ENCODE data around the gene DOCK8. TPM values are rescaled to one million over a fixed set of nuclear protein-coding genes. Genes with fewer than 3 reads are reported as not detected.

The DOCK8 gene
- total RNA-seq, 2 experiments from 2014 or later = 270 to 283 TPM

DNA sequence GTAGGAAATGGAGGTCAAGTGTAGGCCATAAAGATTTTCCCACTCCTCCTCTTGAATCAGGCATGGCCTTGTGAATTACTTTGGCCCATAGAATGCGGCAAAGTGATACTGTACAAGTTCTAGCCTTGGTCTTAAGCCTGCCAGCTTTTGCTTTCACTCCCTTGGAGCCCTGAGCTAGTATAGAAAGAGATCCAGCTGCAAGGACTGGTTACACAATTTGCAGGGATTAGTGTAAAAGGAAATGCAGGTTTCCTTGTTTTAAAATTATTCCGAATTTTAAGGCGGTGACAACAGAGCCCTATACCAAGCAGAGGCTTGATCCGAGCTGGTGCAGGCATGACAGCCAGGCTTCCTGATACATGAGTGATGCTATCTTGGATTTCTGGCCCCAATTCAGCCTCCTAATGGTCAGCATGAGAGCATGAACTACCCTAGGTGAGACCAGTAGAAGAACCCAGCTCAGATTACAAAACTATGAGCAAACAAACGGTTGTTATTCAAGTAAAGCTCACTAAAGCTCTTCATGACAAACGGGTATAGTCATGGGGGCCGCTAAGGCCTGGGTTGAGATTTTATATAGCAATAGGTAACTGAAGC lies 257.9 kb downstream of the DOCK8 start:
- peaks cover 33% of the 10 kb centered on the region for H3K4me1 Mint-ChIP-seq
- no peaks in the 10 kb centered on the region for H3K27me3 Mint-ChIP-seq
- ChIA-PET CTCF (interaction anchor here (1.2 to 1.7 kb wide), 2 partner anchors 17 to 35 kb away, joined by 3 read pairs; no protein-coding TSS in a partner anchor), POLR2A (no interaction called here)
- no peaks in the 10 kb centered on the region for H3K36me3 Mint-ChIP-seq (ENCODE audit: low read depth)
- DNase-seq = no peak
- no peaks in the 10 kb centered on the region for H3K9me3 Mint-ChIP-seq
- H3K4me3 Mint-ChIP-seq = no peak overlapping the region
- peak overlapping the region; percentile 5 for H3K27ac Mint-ChIP-seq

DNA sequence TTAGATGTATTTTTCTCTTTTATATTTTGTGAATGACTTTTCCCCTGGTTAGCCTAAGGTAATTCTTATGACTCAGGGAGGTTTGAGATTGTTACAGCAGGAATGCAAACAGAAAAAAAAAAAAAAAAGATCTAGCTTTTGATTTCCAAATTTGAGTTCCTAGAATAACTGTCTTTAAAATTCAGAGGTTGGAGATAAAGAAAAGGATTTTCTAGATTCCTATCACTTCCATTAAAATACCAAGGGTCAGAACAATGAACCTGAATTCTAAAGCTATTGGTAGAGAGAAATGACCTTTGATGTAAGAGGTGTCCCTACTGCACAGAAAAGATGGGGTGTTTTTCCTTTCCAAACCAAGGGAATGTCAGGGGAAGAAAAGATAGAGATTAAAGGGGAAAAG lies 262.5 kb downstream of the DOCK8 start:
- H3K4me3 Mint-ChIP-seq = no peak overlapping the region
- no peak overlapping the region for H3K27ac Mint-ChIP-seq
- H3K27me3 Mint-ChIP-seq = no peaks in the 10 kb centered on the region
- no peak for DNase-seq
- CTCF ChIA-PET = no interaction called here
- POLR2A ChIA-PET = no interaction called here
- no peaks in the 10 kb centered on the region for H3K36me3 Mint-ChIP-seq (ENCODE audit: low read depth)
- no peaks in the 10 kb centered on the region for H3K9me3 Mint-ChIP-seq
- no peaks in the 10 kb centered on the region for H3K4me1 Mint-ChIP-seq

DNA sequence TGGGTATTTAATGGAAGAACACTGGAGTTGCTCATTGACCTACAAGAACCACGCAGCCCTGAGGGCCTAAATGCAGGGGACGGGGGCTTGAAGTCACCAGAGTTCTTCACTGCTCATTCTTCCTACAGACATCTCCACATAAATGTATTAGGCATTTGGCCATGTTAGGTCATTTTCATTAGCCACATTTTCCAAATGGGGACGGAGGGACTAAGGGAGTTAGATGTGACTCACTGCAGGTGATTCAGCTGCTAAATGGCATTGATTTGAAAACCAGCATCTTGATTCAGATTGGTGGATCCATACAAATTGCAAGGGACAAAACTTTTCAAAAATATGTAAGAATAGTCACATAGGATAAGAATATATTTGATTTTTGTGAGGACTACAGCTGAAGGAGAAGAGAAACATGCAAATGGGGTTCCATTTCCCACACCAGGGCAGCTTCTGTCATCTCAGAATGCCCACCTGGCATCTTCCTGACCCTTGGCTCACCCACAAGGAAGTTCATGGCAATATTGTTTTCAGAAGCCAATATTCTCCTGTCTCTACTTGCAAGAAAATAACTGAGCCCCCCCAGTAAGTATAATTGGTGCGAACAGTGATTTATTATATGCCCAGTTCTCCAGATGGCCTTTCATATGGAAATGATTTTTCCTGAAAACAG lies 264.8 kb downstream of the DOCK8 start:
- no peaks in the 10 kb centered on the region for H3K36me3 Mint-ChIP-seq (ENCODE audit: low read depth)
- H3K4me3 Mint-ChIP-seq = no peak overlapping the region
- H3K27me3 Mint-ChIP-seq = peaks cover 2% of the 10 kb centered on the region
- no peaks in the 10 kb centered on the region for H3K9me3 Mint-ChIP-seq
- H3K27ac Mint-ChIP-seq = no peak overlapping the region
- ChIA-PET CTCF (no interaction called here), POLR2A (interaction anchor here (0.6 kb wide), 1 partner anchor 1577 kb away, joined by 3 read pairs; no protein-coding TSS in a partner anchor)
- no peak for DNase-seq
- no peaks in the 10 kb centered on the region for H3K4me1 Mint-ChIP-seq

DNA sequence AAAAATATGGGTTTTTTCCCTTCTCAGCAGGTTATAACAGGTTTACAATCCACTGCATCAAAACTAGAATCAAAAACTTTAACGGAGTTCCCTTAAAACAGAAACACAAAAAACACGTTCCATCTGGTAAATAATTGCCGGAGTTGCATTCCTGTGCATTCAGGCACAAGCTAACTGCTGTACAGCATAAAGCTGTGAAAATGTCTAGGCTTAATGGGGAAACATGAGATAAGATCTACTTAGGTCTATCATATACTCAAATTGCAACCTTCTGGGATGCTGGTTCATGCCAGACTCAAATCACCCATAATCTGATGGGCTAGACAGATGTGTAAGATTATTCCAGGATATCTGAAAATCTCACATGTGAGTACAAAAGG lies 265.3 kb downstream of the DOCK8 start:
- ChIA-PET POLR2A (no interaction called here), CTCF (no interaction called here)
- Mint-ChIP-seq H3K27ac (no peak overlapping the region), H3K9me3 (no peaks in the 10 kb centered on the region), H3K4me3 (no peak overlapping the region), H3K4me1 (no peaks in the 10 kb centered on the region), H3K27me3 (peaks cover 2% of the 10 kb centered on the region), H3K36me3 (ENCODE audit: low read depth) (no peaks in the 10 kb centered on the region)
- DNase-seq = no peak

DNA sequence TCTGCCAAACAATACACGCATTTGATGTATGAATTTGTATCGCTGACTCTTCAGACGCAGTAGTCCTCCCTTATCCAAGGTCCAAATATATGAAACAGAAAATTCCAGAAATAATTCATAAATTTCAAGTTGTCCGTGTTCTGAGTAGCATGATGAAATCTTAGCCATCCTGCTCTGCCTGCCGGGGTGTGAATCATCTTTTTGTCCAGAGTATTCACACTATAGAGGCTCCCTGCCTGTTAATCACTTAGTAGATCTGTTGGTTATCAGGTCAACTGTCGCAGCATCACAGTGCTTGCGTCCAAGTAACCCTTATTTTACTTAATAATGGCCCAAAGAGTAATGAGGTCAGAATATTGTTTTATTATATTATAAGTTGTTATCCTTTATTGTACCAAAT lies 268.1 kb downstream of the DOCK8 start:
- Mint-ChIP-seq H3K4me3 (no peak overlapping the region), H3K27me3 (peaks cover 2% of the 10 kb centered on the region), H3K9me3 (no peaks in the 10 kb centered on the region), H3K4me1 (no peaks in the 10 kb centered on the region), H3K27ac (no peak overlapping the region), H3K36me3 (ENCODE audit: low read depth) (no peaks in the 10 kb centered on the region)
- CTCF ChIA-PET = interaction anchor here (1.5 kb wide), 1 partner anchor 14 kb away, joined by 5 read pairs; no protein-coding TSS in a partner anchor
- POLR2A ChIA-PET = no interaction called here
- no peak for DNase-seq

DNA sequence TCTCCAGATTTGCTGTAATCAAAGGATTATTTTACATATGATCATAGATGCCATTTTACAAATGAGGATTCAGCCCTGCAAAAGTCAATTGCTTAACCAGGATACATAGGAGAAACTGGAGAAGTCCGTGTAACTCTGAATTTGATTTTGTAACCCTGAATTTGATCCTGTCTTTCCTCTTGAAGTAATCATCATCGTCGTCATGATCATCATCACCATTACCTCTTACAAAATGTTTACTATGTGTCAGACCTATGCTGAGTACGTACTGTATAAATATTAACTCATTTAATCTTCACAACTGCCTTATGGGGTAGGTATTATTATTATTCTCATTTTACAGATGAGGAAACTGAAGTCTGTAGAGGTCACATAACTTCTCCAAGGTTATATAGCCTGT lies 271.5 kb downstream of the DOCK8 start:
- H3K27me3 Mint-ChIP-seq = peaks cover 2% of the 10 kb centered on the region
- CTCF ChIA-PET = interaction anchor here (0.6 kb wide), 1 partner anchor 21 kb away, joined by 3 read pairs; no protein-coding TSS in a partner anchor
- no peaks in the 10 kb centered on the region for H3K9me3 Mint-ChIP-seq
- H3K4me1 Mint-ChIP-seq = no peaks in the 10 kb centered on the region
- DNase-seq = no peak
- H3K27ac Mint-ChIP-seq = no peak overlapping the region
- no peaks in the 10 kb centered on the region for H3K36me3 Mint-ChIP-seq (ENCODE audit: low read depth)
- H3K4me3 Mint-ChIP-seq = no peak overlapping the region
- POLR2A ChIA-PET = no interaction called here

DNA sequence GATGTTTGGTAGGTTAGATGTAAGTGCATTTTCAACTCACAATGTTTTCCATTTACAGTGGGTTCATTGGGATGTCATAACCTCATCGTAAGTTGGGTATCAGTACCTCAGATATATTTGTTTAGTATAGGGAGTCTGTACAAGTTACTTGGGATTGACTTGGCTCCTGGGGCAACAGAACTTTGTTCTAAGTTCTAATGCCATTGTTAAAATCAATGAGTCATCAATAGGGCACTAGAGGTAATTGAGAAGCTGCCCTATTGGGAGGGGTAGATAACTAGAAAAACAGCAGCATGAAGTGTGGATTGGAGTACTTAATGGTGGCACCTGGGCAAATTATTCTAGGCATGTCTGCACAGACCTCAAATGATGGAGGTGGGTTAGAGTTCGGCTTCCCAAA lies 272.8 kb downstream of the DOCK8 start:
- Mint-ChIP-seq H3K4me3 (no peak overlapping the region), H3K27me3 (peaks cover 2% of the 10 kb centered on the region), H3K27ac (no peak overlapping the region), H3K4me1 (no peaks in the 10 kb centered on the region), H3K9me3 (no peaks in the 10 kb centered on the region), H3K36me3 (ENCODE audit: low read depth) (no peaks in the 10 kb centered on the region)
- CTCF ChIA-PET = interaction anchor here (1.6 kb wide), 1 partner anchor 22 kb away, joined by 3 read pairs; no protein-coding TSS in a partner anchor
- POLR2A ChIA-PET = no interaction called here
- no peak for DNase-seq

DNA sequence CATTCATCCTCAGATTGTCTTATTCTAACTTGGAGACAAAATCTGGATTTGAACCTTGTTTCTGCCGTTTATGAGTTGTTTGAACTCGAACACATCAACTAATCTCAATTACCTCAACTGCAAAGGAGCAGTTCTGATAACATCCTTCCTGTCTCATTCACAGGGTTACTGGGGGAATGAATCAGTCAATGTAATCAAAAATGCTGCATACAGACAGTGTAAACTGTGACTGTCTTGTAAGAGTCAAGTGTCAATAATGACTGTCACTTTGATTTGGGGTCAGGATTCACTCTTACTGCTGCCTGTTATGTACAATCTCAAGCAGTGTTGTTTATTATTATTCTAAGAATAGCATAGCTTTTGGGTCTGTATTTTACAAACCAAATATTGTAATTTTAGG lies 273.8 kb downstream of the DOCK8 start:
- Mint-ChIP-seq H3K27me3 (peaks cover 2% of the 10 kb centered on the region), H3K4me1 (no peaks in the 10 kb centered on the region), H3K27ac (no peak overlapping the region), H3K9me3 (no peaks in the 10 kb centered on the region), H3K4me3 (no peak overlapping the region), H3K36me3 (ENCODE audit: low read depth) (no peaks in the 10 kb centered on the region)
- ChIA-PET CTCF (interaction anchor here (1.0 kb wide), 1 partner anchor 13 kb away, joined by 3 read pairs; no protein-coding TSS in a partner anchor), POLR2A (no interaction called here)
- DNase-seq = no peak

DNA sequence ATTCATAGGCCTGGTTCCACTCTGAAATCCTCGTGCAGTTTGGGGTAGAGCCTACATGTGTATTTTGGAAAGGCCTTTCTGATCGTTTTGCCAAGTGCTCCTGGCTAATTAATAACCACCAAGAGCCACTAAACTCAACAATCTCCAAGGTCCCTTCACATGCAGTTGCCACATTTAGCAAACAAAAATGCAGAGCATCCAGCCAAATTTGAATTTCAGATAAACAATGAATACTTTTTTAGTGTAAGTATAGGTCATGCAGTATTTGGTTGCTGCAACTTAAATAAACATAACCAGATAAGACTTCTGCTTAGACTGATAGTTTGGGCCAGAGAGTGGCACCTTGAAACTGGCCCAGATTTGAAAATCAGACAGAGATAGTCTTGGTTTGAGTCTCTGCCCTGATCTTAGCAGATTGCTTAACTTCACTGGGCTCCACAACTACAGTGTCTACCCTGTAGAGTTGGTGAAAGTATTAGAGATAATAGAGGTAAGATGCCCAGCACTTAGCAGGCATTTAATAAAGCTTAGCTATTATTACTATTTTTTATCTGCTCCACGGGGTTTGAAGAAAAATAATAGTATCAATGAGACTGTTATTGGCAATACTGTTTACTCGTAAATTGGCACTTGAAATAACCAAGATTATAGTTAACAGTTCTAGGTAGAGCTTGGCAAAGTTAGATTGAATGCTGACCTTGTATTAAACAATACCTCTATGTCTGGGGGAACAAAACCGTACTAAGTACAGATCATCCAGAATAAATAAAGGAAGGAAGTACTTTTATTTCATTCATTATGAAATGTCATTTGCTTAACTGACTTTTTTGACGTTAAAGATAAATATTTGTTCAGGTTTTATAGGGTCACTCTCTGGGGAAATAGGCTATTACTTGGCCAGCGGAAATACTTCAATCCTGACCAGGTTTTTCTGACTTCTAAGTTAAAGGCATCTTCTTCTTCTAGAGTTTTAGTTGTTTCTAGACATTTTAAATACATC lies 274.8 kb downstream of the DOCK8 start:
- Mint-ChIP-seq H3K27me3 (no peaks in the 10 kb centered on the region), H3K4me3 (no peak overlapping the region), H3K27ac (no peak overlapping the region), H3K36me3 (ENCODE audit: low read depth) (no peaks in the 10 kb centered on the region), H3K4me1 (no peaks in the 10 kb centered on the region), H3K9me3 (no peaks in the 10 kb centered on the region)
- ChIA-PET POLR2A (no interaction called here), CTCF (interaction anchor here (1.0 kb wide), 2 partner anchors 12 to 16 kb away, joined by 3 read pairs; no protein-coding TSS in a partner anchor)
- no peak for DNase-seq

DNA sequence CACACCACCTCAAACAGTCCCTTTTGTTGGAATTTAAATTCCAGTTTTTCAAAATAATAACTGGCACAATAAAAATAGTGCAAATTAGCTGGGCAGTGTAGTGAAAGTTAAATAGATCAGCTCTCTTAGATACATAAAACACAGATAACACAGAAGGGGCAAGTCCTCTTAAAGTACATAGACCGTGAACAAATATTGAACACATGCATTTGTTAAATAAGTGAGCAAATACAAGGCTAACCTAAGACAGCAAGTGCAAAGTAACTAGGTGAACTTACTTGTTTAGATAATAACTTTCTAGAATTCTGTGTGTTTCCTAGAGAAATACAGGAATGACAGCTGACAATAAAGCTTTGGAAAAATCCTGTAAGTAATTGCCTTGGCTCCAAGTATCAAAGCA lies 280.1 kb downstream of the DOCK8 start:
- peaks cover 21% of the 10 kb centered on the region for H3K27me3 Mint-ChIP-seq
- DNase-seq = no peak
- H3K4me3 Mint-ChIP-seq = no peak overlapping the region
- no peak overlapping the region for H3K27ac Mint-ChIP-seq
- H3K36me3 Mint-ChIP-seq (ENCODE audit: low read depth) = no peaks in the 10 kb centered on the region
- no peaks in the 10 kb centered on the region for H3K9me3 Mint-ChIP-seq
- ChIA-PET POLR2A (no interaction called here), CTCF (interaction anchor here (0.6 kb wide), 1 partner anchor 396 kb away, joined by 3 read pairs; no protein-coding TSS in a partner anchor)
- no peaks in the 10 kb centered on the region for H3K4me1 Mint-ChIP-seq

DNA sequence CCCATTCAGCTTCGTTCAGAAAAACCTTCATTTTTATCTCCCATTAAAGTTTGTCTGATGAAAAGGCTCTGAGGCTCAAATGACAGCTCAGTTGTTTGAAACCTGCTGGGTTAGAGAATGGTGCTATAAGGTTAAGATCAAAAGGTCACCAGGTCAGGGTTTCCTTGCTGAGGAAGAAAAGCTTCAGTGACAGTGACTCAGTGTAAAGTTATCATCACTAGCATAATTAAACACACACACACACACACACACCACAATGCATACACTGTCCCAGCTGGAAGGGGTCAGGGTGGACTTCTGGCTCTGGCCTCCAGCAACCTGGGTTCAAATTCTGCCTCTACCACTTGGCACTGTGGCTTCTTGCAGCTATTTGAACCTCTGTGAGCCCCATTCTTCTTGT lies 281.1 kb downstream of the DOCK8 start:
- H3K27ac Mint-ChIP-seq = no peak overlapping the region
- no peak overlapping the region for H3K4me3 Mint-ChIP-seq
- ChIA-PET POLR2A (no interaction called here), CTCF (interaction anchor here (1.5 to 1.8 kb wide), 2 partner anchors 12 to 22 kb away, joined by 4 to 5 read pairs; no protein-coding TSS in a partner anchor)
- no peaks in the 10 kb centered on the region for H3K9me3 Mint-ChIP-seq
- no peaks in the 10 kb centered on the region for H3K36me3 Mint-ChIP-seq (ENCODE audit: low read depth)
- H3K27me3 Mint-ChIP-seq = peaks cover 30% of the 10 kb centered on the region
- H3K4me1 Mint-ChIP-seq = no peaks in the 10 kb centered on the region
- DNase-seq = no peak

DNA sequence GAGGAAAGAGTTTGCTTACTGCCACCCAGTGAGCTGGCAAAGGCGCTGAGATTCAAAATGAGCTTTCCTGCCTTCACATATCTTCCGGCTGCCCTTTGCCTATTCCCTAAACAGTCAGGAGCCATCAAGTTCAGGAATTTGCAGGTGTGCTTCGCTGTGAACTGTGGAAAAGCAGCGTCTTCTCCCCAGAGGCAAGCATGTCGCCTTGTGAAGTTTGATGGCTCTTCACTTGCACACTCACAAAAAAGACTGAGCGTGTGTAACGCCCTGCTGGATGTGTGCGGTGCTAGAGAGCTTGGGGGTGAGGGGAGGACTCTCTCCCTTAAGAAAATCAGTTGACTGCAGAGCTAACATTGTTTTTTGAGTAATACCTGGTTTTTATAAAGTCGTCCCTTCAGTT lies 288.7 kb downstream of the DOCK8 start:
- peaks cover 48% of the 10 kb centered on the region for H3K27me3 Mint-ChIP-seq
- no peak overlapping the region for H3K27ac Mint-ChIP-seq
- H3K9me3 Mint-ChIP-seq = no peaks in the 10 kb centered on the region
- ChIA-PET POLR2A (no interaction called here), CTCF (interaction anchor here (0.6 to 1.2 kb wide), 4 partner anchors 10 to 23 kb away, joined by 3 to 5 read pairs (median 4); no protein-coding TSS in a partner anchor)
- peaks cover 14% of the 10 kb centered on the region for H3K4me1 Mint-ChIP-seq
- peak overlapping the region; percentile 74 for H3K4me3 Mint-ChIP-seq
- H3K36me3 Mint-ChIP-seq (ENCODE audit: low read depth) = no peaks in the 10 kb centered on the region
- no peak for DNase-seq
